ENCODE measurements around the gene TMEM200A. TPM values are rescaled to one million over a fixed set of nuclear protein-coding genes. Genes with fewer than 3 reads are reported as not detected.
A peak's percentile ranks its signal among the peaks of the same experiment; 100 is the strongest.

TMEM200A gene
- total and polyA plus RNA-seq, 2 of the 8 experiments (the other 6 are each of a cell fraction or from before 2014, with no cell fraction given): 6.2 to 13.9 TPM

- H2BK15ac ChIP-seq (ENCODE audit: low read length): no peak overlapping the region
- H3K4me2 ChIP-seq (ENCODE audit: insufficient read depth in 1 of 2, low read depth in 2 of 2, low read length in 2 of 2): no peak overlapping the region
- TF ChIP-seq SAP30 (IDR thresholded peaks at IDR 0.05; ENCODE audit: insufficient read depth, insufficient replicate concordance, low read length): no peak
- no peak for TF ChIP-seq ASH2L (IDR thresholded peaks at IDR 0.05; ENCODE audit: low read length)
- TF ChIP-seq SIRT6 (IDR thresholded peaks at IDR 0.05; ENCODE audit: low read length): no peak
Observed at GRCh38 chr6:130322673-130323268, 43.0 kb upstream of the TMEM200A start.

More at GRCh38 chr6:130322673-130323268, 43.0 kb upstream of the TMEM200A start:
- no peak overlapping the region for H4K91ac ChIP-seq (replicated peaks; ENCODE audit: insufficient read length, low read length)
- no peaks in the 10 kb centered on the region for H3K9me3 ChIP-seq (ENCODE audit: insufficient read depth in 2 of 2, low read depth in 1 of 2, low read length in 1 of 2)
- DNase-seq (ENCODE audit: low read depth in 1 of 2, low spot score in 2 of 2): no peak
- H2AK5ac ChIP-seq (ENCODE audit: low read depth, low read length): no peak overlapping the region
- H3K36me3 ChIP-seq (ENCODE audit: control insufficient read depth in 2 of 4, insufficient read depth in 4 of 4, low read length in 3 of 4): no peaks in the 10 kb centered on the region
- FAIRE-seq: peak; percentile 92
- H3K79me2 ChIP-seq (ENCODE audit: control insufficient read depth in 1 of 2, insufficient read depth in 2 of 2, low read length in 2 of 2): no peaks in the 10 kb centered on the region
- H3K23me2 ChIP-seq (ENCODE audit: low read depth, low read length): no peaks in the 10 kb centered on the region
- H3K14ac ChIP-seq (ENCODE audit: insufficient read length): no peak overlapping the region
- no peak overlapping the region for H4K8ac ChIP-seq (ENCODE audit: extremely low read depth, insufficient read depth, low read length)
- no peak overlapping the region for H4K5ac ChIP-seq (ENCODE audit: insufficient read length, low read depth, low read length)
- no peak overlapping the region for H3K56ac ChIP-seq (replicated peaks; ENCODE audit: insufficient read length, low read depth, low read length)
- no peak overlapping the region for H3K4ac ChIP-seq (replicated peaks; ENCODE audit: insufficient read length, low read depth, low read length)
- H4K20me1 ChIP-seq (replicated peaks in 1 of 2; ENCODE audit: control insufficient read depth in 1 of 2, insufficient read depth in 2 of 2, low read length in 2 of 2): peaks cover 0 to 1% of the 10 kb centered on the region in 2 experiments
- POLR2A ChIA-PET (ENCODE audit: partially characterized antibody): no interaction called here
- H3K9ac ChIP-seq (replicated peaks in 1 of 4; ENCODE audit: extremely low read depth in 1 of 4, low read depth in 3 of 4, low read length in 3 of 4): no peak overlapping the region
- H3K18ac ChIP-seq (ENCODE audit: extremely low read depth, low read length): no peak overlapping the region; the same call in 1 of the 2 replicates
- WGBS, 2 experiments (ENCODE audit: extremely low coverage in 1 of 2, insufficient coverage in 1 of 2, insufficient read length in 1 of 2, insufficient replicate concordance in 2 of 2, low coverage in 1 of 2, low lambda C conversion rate in 2 of 2, missing lambda C conversion rate in 1 of 2): 23% methylated on average over 3 of the region's 3 CpGs; no CpG with 5 or more reads in 1 of the 2 experiments
- H2BK120ac ChIP-seq (replicated peaks; ENCODE audit: low read depth, low read length): no peak overlapping the region
- H2AFZ ChIP-seq (ENCODE audit: low read length): no peak overlapping the region
- H3K4me1 ChIP-seq (replicated peaks in 1 of 4; ENCODE audit: control insufficient read depth in 3 of 4, insufficient read depth in 4 of 4, low read length in 3 of 4): no peaks in the 10 kb centered on the region
- H2BK12ac ChIP-seq (ENCODE audit: low read depth, low read length): no peak overlapping the region
- H3K27ac ChIP-seq (ENCODE audit: low read depth, low read length): no peak overlapping the region
- no peaks in the 10 kb centered on the region for H3K27me3 ChIP-seq (replicated peaks in 1 of 4; ENCODE audit: control insufficient read depth in 3 of 4, extremely low read depth in 1 of 4, insufficient read depth in 3 of 4, low read length in 3 of 4)
- no peak overlapping the region for H3K4me3 ChIP-seq (ENCODE audit: extremely low read depth in 1 of 4, insufficient read depth in 2 of 4, low read depth in 3 of 4, low read length in 4 of 4)
- no peak overlapping the region for H2BK5ac ChIP-seq (ENCODE audit: low read depth, low read length)
- H3K79me1 ChIP-seq (ENCODE audit: low read depth, low read length): no peaks in the 10 kb centered on the region
- no peak overlapping the region for H2BK20ac ChIP-seq (ENCODE audit: low read length)
- CTCF ChIA-PET (ENCODE audit: partially characterized antibody): interaction anchor here (0.7 to 3.1 kb wide), 21 partner anchors 9 to 520 kb away, joined by 3 to 20 read pairs (median 5); partner anchors contain the start of gene TMEM200A
- no peak overlapping the region for H3K23ac ChIP-seq (ENCODE audit: insufficient read length)
